AG04450 (cell line): ENCODE measurements around the gene TRIP10. TPM values are rescaled to one million over a fixed set of nuclear protein-coding genes. Genes with fewer than 3 reads are reported as not detected.

Experiments used
- CTCF ChIA-PET: fragments of 300-600, 350-600 bp; formaldehyde crosslinking; extraction: SDS; loops from one replicate; lab custom pipeline; 2022; ENCODE audit warnings: antibody characterized with exemption, inconsistent platforms; lab: Charles Lee
- POLR2A ChIA-PET: fragments of 350-600 bp; formaldehyde crosslinking; extraction: SDS; loops from one replicate; lab custom pipeline; 2021; ENCODE audit warnings: antibody characterized with exemption, inconsistent platforms; lab: Yijun Ruan, JAX
- DNase-seq: peaks from one replicate; pipeline ENCODE4 v3.0.0-alpha.2; 2011; ENCODE audit warnings: low read depth, low spot score
- H3K27ac ChIP-seq: one replicate; pipeline ENCODE4 v1.5.1; 2012; ENCODE audit warnings: low read depth, low read length, control low read depth
- H3K27me3 ChIP-seq: one replicate; pipeline ENCODE4 v1.6.0; 2012; ENCODE audit warnings: low read length; ENCODE audit not compliant: control insufficient read depth, insufficient read depth
- H3K4me3 ChIP-seq: 2 replicates; pipeline ENCODE4 v1.5.1; 2011; ENCODE audit warnings: mild to moderate bottlenecking, low read depth, low read length, control low read depth
- H3K9me3 ChIP-seq: 2 replicates; pipeline ENCODE4 v1.5.1; 2012; ENCODE audit warnings: low read length; ENCODE audit not compliant: control insufficient read depth, insufficient read depth
- polyA plus RNA-seq: library from polyadenylated mRNA; depleted of rRNA; stranded (reverse); fragments of >200 nt; gene quantifications from 2 replicates; pipeline ENCODE4 v1.2.3, GENCODE V29; 2011
- TF ChIP-seq, protein P1 (sequence below): IDR thresholded peaks from 2 replicates; pipeline ENCODE4 v1.5.1; 2011; ENCODE audit warnings: low read depth, low read length, control low read depth, inconsistent platforms

TRIP10 gene
- polyA plus RNA-seq, 1 experiment: 29.3 TPM

- TF ChIP-seq, protein P1, sequence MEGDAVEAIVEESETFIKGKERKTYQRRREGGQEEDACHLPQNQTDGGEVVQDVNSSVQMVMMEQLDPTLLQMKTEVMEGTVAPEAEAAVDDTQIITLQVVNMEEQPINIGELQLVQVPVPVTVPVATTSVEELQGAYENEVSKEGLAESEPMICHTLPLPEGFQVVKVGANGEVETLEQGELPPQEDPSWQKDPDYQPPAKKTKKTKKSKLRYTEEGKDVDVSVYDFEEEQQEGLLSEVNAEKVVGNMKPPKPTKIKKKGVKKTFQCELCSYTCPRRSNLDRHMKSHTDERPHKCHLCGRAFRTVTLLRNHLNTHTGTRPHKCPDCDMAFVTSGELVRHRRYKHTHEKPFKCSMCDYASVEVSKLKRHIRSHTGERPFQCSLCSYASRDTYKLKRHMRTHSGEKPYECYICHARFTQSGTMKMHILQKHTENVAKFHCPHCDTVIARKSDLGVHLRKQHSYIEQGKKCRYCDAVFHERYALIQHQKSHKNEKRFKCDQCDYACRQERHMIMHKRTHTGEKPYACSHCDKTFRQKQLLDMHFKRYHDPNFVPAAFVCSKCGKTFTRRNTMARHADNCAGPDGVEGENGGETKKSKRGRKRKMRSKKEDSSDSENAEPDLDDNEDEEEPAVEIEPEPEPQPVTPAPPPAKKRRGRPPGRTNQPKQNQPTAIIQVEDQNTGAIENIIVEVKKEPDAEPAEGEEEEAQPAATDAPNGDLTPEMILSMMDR: no peak
- CTCF ChIA-PET: no interaction called here
- POLR2A ChIA-PET: no interaction called here
- H3K9me3 ChIP-seq: no peaks in the 10 kb centered on the region
- no peak for DNase-seq
- no peak overlapping the region for H3K4me3 ChIP-seq
- no peak overlapping the region for H3K27ac ChIP-seq
- H3K27me3 ChIP-seq: no peaks in the 10 kb centered on the region
Measured at GRCh38 chr19:6700586-6701316, 38.7 kb upstream of the TRIP10 start.

GRCh38 chr19:6705931-6706632 lies 33.4 kb upstream of the TRIP10 start:
- TF ChIP-seq, protein P1: no peak
- Histone ChIP-seq H3K27me3 (peaks cover 3% of the 10 kb centered on the region), H3K9me3 (no peaks in the 10 kb centered on the region; the same call in 1 of the 2 replicates), H3K27ac (no peak overlapping the region), H3K4me3 (no peak overlapping the region)
- DNase-seq: no peak
- ChIA-PET POLR2A (interaction anchor here (0.6 kb wide), 1 partner anchor 591 kb away, joined by 4 read pairs; no protein-coding TSS in a partner anchor), CTCF (no interaction called here)

- Histone ChIP-seq H3K4me3 (no peak overlapping the region), H3K9me3 (no peaks in the 10 kb centered on the region; the same call in 1 of the 2 replicates), H3K27ac (no peak overlapping the region), H3K27me3 (peaks cover 5% of the 10 kb centered on the region)
- no peak for DNase-seq
- CTCF ChIA-PET: no interaction called here
- POLR2A ChIA-PET: interaction anchor here (0.6 kb wide), 1 partner anchor 592 kb away, joined by 4 read pairs; no protein-coding TSS in a partner anchor
- TF ChIP-seq, protein P1: no peak
Measured at GRCh38 chr19:6706633-6706958, 32.9 kb upstream of the TRIP10 start.

GRCh38 chr19:6707011-6707657 lies 32.3 kb upstream of the TRIP10 start:
- no peak overlapping the region for H3K4me3 ChIP-seq
- H3K27me3 ChIP-seq: peaks cover 5% of the 10 kb centered on the region
- no peak overlapping the region for H3K27ac ChIP-seq
- ChIA-PET POLR2A (no interaction called here), CTCF (no interaction called here)
- DNase-seq: no peak
- H3K9me3 ChIP-seq: no peaks in the 10 kb centered on the region; the same call in 1 of the 2 replicates
- TF ChIP-seq, protein P1: no peak
